ENCODE results near the gene NEGR1.

DNA sequence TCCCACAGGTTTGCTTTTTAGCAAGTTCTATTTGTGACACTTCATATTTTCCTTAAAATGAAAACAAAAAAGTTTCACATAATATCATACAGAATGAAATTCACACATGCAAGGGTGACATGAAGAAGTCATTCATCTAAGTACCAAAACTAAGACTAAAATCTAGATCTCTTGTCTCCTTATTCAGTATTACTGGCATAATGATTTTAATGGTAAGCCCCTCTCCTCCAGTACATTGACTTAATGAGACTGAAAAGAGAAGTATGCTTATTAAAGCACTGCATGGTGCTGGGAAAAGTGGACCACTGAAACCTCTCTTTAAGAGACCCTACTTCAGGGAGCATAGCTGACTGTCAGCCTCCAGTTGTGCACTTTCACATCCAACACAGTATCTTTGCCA is 99.5 kb downstream of the NEGR1 start:
- TF ChIP-seq POLR2A (IDR thresholded peaks at IDR 0.05): no peak
- TF ChIP-seq, protein P1, sequence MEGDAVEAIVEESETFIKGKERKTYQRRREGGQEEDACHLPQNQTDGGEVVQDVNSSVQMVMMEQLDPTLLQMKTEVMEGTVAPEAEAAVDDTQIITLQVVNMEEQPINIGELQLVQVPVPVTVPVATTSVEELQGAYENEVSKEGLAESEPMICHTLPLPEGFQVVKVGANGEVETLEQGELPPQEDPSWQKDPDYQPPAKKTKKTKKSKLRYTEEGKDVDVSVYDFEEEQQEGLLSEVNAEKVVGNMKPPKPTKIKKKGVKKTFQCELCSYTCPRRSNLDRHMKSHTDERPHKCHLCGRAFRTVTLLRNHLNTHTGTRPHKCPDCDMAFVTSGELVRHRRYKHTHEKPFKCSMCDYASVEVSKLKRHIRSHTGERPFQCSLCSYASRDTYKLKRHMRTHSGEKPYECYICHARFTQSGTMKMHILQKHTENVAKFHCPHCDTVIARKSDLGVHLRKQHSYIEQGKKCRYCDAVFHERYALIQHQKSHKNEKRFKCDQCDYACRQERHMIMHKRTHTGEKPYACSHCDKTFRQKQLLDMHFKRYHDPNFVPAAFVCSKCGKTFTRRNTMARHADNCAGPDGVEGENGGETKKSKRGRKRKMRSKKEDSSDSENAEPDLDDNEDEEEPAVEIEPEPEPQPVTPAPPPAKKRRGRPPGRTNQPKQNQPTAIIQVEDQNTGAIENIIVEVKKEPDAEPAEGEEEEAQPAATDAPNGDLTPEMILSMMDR (IDR thresholded peaks at IDR 0.05): no peak

Measured in transverse colon (tissue), 3 donors.